ENCODE measurements around the gene CDH11.

Gene CDH11

GRCh38 chr16:65114527-65114926 is 7.3 kb downstream of the CDH11 start:
- TF ChIP-seq EGR1 (IDR thresholded peaks at IDR 0.05), result no peak
- no peak for TF ChIP-seq TAF1 (IDR thresholded peaks at IDR 0.05; ENCODE audit: low read depth)
- TF ChIP-seq, protein P1, sequence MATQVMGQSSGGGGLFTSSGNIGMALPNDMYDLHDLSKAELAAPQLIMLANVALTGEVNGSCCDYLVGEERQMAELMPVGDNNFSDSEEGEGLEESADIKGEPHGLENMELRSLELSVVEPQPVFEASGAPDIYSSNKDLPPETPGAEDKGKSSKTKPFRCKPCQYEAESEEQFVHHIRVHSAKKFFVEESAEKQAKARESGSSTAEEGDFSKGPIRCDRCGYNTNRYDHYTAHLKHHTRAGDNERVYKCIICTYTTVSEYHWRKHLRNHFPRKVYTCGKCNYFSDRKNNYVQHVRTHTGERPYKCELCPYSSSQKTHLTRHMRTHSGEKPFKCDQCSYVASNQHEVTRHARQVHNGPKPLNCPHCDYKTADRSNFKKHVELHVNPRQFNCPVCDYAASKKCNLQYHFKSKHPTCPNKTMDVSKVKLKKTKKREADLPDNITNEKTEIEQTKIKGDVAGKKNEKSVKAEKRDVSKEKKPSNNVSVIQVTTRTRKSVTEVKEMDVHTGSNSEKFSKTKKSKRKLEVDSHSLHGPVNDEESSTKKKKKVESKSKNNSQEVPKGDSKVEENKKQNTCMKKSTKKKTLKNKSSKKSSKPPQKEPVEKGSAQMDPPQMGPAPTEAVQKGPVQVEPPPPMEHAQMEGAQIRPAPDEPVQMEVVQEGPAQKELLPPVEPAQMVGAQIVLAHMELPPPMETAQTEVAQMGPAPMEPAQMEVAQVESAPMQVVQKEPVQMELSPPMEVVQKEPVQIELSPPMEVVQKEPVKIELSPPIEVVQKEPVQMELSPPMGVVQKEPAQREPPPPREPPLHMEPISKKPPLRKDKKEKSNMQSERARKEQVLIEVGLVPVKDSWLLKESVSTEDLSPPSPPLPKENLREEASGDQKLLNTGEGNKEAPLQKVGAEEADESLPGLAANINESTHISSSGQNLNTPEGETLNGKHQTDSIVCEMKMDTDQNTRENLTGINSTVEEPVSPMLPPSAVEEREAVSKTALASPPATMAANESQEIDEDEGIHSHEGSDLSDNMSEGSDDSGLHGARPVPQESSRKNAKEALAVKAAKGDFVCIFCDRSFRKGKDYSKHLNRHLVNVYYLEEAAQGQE (IDR thresholded peaks at IDR 0.05; ENCODE audit: low read depth), result no peak
- no peak for TF ChIP-seq EP300 (IDR thresholded peaks at IDR 0.05; ENCODE audit: borderline replicate concordance)
- TF ChIP-seq MAX (IDR thresholded peaks at IDR 0.05), result no peak

GRCh38 chr16:65113441-65113840 is 8.4 kb downstream of the CDH11 start:
- TF ChIP-seq CEBPB (IDR thresholded peaks at IDR 0.05) (no peak), CREB1 (IDR thresholded peaks at IDR 0.05; ENCODE audit: low read depth) (no peak), EGR1 (IDR thresholded peaks at IDR 0.05) (no peak), EP300 (IDR thresholded peaks at IDR 0.05; ENCODE audit: borderline replicate concordance) (no peak), ZBTB7A (IDR thresholded peaks at IDR 0.05; ENCODE audit: low read depth) (no peak), NFIC (IDR thresholded peaks at IDR 0.05) (no peak)

DNA sequence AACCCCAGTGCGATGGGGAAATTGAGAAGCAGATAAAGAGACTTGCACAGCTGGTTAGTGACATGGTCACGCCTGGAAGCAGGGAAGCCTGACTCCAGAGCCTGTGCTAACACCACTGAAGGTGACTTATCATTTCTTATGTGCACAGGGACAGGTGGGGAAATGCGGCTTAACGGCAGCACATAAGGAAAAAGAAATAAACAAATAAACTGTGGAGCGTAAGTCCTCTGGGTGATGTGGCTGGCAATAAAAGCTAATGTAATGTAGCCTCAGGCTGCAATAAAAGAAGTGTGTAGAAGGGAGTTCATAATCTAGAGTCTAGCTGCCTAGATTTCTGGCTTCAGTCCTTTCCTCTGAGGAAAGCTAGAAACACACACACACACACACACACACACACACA is 10.6 kb downstream of the CDH11 start:
- TF ChIP-seq RAD21 (IDR thresholded peaks at IDR 0.05; ENCODE audit: low read depth) (no peak), EGR1 (IDR thresholded peaks at IDR 0.05) (no peak), CEBPB (IDR thresholded peaks at IDR 0.05) (no peak), YY1 (IDR thresholded peaks at IDR 0.05; ENCODE audit: low read depth) (no peak), EP300 (IDR thresholded peaks at IDR 0.05; ENCODE audit: borderline replicate concordance) (no peak)

DNA sequence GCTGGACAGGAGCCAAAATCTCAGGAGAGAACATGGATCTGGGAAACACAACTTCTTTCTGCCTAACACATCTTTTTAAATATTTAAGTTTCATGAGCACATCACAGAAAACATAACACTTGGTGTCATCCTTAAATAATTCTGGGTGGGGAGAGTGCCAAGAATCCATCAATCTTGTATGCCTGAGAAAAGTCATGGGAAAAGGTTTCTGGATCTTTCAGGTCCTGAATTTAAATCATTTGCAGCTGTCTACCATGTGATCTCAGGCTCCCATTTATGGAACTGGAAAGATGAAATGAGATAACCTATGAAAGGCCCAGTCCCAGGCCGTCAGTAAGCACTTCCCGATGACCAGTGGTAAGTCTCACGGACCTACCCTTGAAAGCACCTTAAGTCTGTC is 15.1 kb downstream of the CDH11 start:
- no peak for TF ChIP-seq EP300 (IDR thresholded peaks at IDR 0.05; ENCODE audit: borderline replicate concordance)
- TF ChIP-seq, protein P1 (IDR thresholded peaks at IDR 0.05; ENCODE audit: low read depth), result no peak
- no peak for TF ChIP-seq ZBTB7A (IDR thresholded peaks at IDR 0.05; ENCODE audit: low read depth)
- no peak for TF ChIP-seq EGR1 (IDR thresholded peaks at IDR 0.05)
- TF ChIP-seq TEAD4 (IDR thresholded peaks at IDR 0.05), result no peak
- TF ChIP-seq YY1 (IDR thresholded peaks at IDR 0.05; ENCODE audit: low read depth), result no peak
- TF ChIP-seq FOXM1 (IDR thresholded peaks at IDR 0.05; ENCODE audit: borderline replicate concordance, low read depth), result no peak
- no peak for TF ChIP-seq NFIC (IDR thresholded peaks at IDR 0.05)
- TF ChIP-seq, protein P2, sequence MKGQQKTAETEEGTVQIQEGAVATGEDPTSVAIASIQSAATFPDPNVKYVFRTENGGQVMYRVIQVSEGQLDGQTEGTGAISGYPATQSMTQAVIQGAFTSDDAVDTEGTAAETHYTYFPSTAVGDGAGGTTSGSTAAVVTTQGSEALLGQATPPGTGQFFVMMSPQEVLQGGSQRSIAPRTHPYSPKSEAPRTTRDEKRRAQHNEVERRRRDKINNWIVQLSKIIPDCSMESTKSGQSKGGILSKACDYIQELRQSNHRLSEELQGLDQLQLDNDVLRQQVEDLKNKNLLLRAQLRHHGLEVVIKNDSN (IDR thresholded peaks at IDR 0.05), result no peak
- TF ChIP-seq TCF12 (IDR thresholded peaks at IDR 0.05; ENCODE audit: low read depth), result no peak
- no peak for TF ChIP-seq RAD21 (IDR thresholded peaks at IDR 0.05; ENCODE audit: low read depth)
- TF ChIP-seq CEBPB (IDR thresholded peaks at IDR 0.05), result no peak
- no peak for TF ChIP-seq TAF1 (IDR thresholded peaks at IDR 0.05; ENCODE audit: low read depth)

DNA sequence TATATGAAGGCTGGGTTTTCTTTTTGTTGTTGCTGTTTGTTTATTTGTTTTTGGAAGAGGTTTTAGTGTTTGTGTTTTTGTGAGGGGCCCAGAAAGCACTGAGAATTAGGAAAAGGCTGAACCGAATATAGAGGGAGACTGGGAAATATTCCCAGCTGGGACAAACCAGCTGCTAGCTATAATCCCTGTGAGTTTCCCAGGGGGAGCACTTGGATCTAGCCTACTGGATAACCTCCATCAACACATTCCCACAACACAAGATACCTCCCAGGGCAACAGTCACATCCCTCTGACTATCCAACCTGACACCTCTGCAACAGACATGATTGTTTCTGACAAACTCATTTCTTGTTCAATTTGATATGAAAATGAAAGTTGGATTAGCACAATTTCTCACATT is 16.7 kb downstream of the CDH11 start:
- TF ChIP-seq TEAD4 (IDR thresholded peaks at IDR 0.05), result no peak

GRCh38 chr16:65104471-65104870 is 17.4 kb downstream of the CDH11 start:
- TF ChIP-seq TCF12 (IDR thresholded peaks at IDR 0.05; ENCODE audit: low read depth) (no peak), RAD21 (IDR thresholded peaks at IDR 0.05; ENCODE audit: low read depth) (no peak), CREB1 (IDR thresholded peaks at IDR 0.05; ENCODE audit: low read depth) (no peak), EGR1 (IDR thresholded peaks at IDR 0.05) (no peak)
- TF ChIP-seq, protein P1 (IDR thresholded peaks at IDR 0.05; ENCODE audit: low read depth), result no peak

Data from Ishikawa (cell line).